ENCODE measurements around the gene SLMAP. TPM values are rescaled to one million over a fixed set of nuclear protein-coding genes. Genes with fewer than 3 reads are reported as not detected.

Gene SLMAP
- polyA plus RNA-seq, 1 of the 3 experiments (the other 2 are of a cell fraction): 10.5 TPM

DNA sequence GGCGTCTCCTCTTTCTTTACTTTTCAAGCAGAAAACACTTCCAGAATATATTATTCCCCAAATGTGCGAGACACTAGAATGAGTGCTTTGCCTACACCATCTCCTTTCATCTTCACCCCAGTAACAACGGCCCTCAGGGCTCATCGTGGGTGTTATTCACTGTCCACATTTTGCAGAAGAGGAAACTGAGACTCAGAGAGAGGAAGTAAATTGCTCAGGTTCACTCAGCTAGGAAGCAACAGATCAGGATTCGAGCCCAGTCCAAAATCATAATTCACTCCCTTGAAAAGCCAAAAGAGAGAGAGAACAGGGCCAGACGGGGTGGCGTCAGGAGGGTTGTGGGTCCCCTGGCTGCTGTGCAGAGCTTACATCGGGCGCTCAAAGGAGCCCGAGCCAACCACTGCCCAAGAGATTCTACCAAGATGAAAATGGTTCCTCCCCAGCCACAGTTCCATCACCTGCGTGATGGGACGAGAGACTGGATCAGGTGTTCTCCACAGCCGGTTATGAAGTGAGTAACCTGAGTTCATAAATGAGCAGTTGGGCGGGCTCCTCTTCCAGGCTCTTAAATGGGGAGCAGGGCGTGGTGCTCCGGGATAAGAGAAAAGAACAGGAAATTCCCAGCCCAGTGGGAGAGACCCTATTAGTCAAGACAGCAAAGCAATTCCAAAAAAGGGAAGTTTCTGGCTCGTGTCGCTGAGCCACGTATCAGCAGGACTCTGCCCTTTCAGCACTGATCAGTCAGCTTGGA lies 203.5 kb downstream of the SLMAP start:
- no peaks in the 10 kb centered on the region for H3F3A ChIP-seq (replicated peaks; ENCODE audit: insufficient read depth)
- ChIA-PET POLR2A (no interaction called here), CTCF (no interaction called here)
- no peak overlapping the region for H3K4me2 ChIP-seq
- DNase-seq: no peak
- H2AFZ ChIP-seq (ENCODE audit: low read depth): no peak overlapping the region
- no peaks in the 10 kb centered on the region for H4K20me1 ChIP-seq (ENCODE audit: insufficient read depth)
- H3K9me3 ChIP-seq: no peaks in the 10 kb centered on the region
- H3K4me3 ChIP-seq (ENCODE audit: low read depth in 2 of 2, low read length in 1 of 2): no peak overlapping the region
- H3K9me2 ChIP-seq: no peaks in the 10 kb centered on the region
- TF ChIP-seq SMC3 (IDR thresholded peaks at IDR 0.05; ENCODE audit: low read depth, low read length) (no peak), CTCF (IDR thresholded peaks at IDR 0.05) (no peak), YY1 (IDR thresholded peaks at IDR 0.05; ENCODE audit: low read depth) (no peak), TAF1 (IDR thresholded peaks at IDR 0.05; ENCODE audit: borderline replicate concordance, low read depth, low read length) (no peak), TCF12 (IDR thresholded peaks at IDR 0.05) (no peak), MXI1 (IDR thresholded peaks at IDR 0.05; ENCODE audit: low read depth, low read length) (no peak), SIN3A (IDR thresholded peaks at IDR 0.05; ENCODE audit: borderline replicate concordance, low read depth, low read length) (no peak), ELF1 (IDR thresholded peaks at IDR 0.05) (no peak), JUND (IDR thresholded peaks at IDR 0.05) (no peak), MEF2A (IDR thresholded peaks at IDR 0.05; ENCODE audit: borderline replicate concordance, low read depth) (no peak), RCOR1 (IDR thresholded peaks at IDR 0.05; ENCODE audit: low read length) (no peak), RFX5 (IDR thresholded peaks at IDR 0.05; ENCODE audit: low read length) (no peak), CHD2 (IDR thresholded peaks at IDR 0.05; ENCODE audit: low read length, partially characterized antibody) (no peak), FOSL2 (IDR thresholded peaks at IDR 0.05; ENCODE audit: borderline replicate concordance, low read depth) (no peak), POLR2AphosphoS5 (IDR thresholded peaks at IDR 0.05; ENCODE audit: low read depth, low read length) (no peak), RXRA (IDR thresholded peaks at IDR 0.05; ENCODE audit: borderline replicate concordance, low read depth) (no peak), IRF3 (IDR thresholded peaks at IDR 0.05; ENCODE audit: low read depth, low read length) (no peak)
- H3K27ac ChIP-seq (ENCODE audit: low read depth in 2 of 2, low read length in 1 of 2): no peak overlapping the region
- H3K36me3 ChIP-seq (replicated peaks in 1 of 2; ENCODE audit: control insufficient read depth in 1 of 2, insufficient read depth in 2 of 2, low read length in 1 of 2): no peaks in the 10 kb centered on the region
- H3K4me1 ChIP-seq (ENCODE audit: control insufficient read depth in 1 of 2, insufficient read depth in 2 of 2, low read depth in 1 of 2, low read length in 1 of 2): peaks cover 0 to 5% of the 10 kb centered on the region in 2 experiments; a peak in 1 of 4 replicates
- H3K9ac ChIP-seq: no peak overlapping the region
- H3K27me3 ChIP-seq (ENCODE audit: insufficient read depth): no peaks in the 10 kb centered on the region
- WGBS (ENCODE audit: low lambda C conversion rate): 88% methylated on average over 19 of the region's 19 CpGs
- no peaks in the 10 kb centered on the region for H3K79me2 ChIP-seq (ENCODE audit: insufficient read depth)

DNA sequence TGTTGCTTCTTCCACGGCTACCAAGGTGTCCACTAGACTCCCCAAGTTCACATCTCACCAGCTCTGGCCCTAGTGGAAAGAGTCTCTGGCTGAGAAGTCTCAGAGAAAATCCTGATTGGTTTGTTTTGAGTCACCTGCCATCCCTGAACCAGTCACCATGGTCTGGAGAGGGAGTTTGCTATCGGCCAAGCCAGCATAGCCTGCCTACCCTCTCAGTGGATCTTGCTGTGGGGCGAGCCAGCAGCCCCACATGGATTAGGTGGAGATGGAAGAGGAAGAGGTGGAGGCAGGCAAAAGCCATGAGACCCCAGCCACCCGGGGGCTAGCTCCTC lies 204.0 kb downstream of the SLMAP start:
- H3K4me1 ChIP-seq (ENCODE audit: control insufficient read depth in 1 of 2, insufficient read depth in 2 of 2, low read depth in 1 of 2, low read length in 1 of 2): peaks cover 0 to 5% of the 10 kb centered on the region in 2 experiments; a peak in 1 of 4 replicates
- no peaks in the 10 kb centered on the region for H3K9me3 ChIP-seq
- H3K9me2 ChIP-seq: no peaks in the 10 kb centered on the region
- no peaks in the 10 kb centered on the region for H3K36me3 ChIP-seq (replicated peaks in 1 of 2; ENCODE audit: control insufficient read depth in 1 of 2, insufficient read depth in 2 of 2, low read length in 1 of 2)
- H2AFZ ChIP-seq (ENCODE audit: low read depth): no peak overlapping the region
- no peaks in the 10 kb centered on the region for H3K27me3 ChIP-seq (ENCODE audit: insufficient read depth)
- no peaks in the 10 kb centered on the region for H3K79me2 ChIP-seq (ENCODE audit: insufficient read depth)
- 69% methylated on average over 2 of the region's 4 CpGs for WGBS (ENCODE audit: low lambda C conversion rate)
- ChIA-PET CTCF (no interaction called here), POLR2A (no interaction called here)
- H4K20me1 ChIP-seq (ENCODE audit: insufficient read depth): no peaks in the 10 kb centered on the region
- H3K9ac ChIP-seq: no peak overlapping the region
- no peak for TF ChIP-seq SMC3 (IDR thresholded peaks at IDR 0.05; ENCODE audit: low read depth, low read length)
- no peak for TF ChIP-seq GABPA (IDR thresholded peaks at IDR 0.05; ENCODE audit: low read depth)
- no peak for TF ChIP-seq MEF2A (IDR thresholded peaks at IDR 0.05; ENCODE audit: borderline replicate concordance, low read depth)
- TF ChIP-seq, protein P1, sequence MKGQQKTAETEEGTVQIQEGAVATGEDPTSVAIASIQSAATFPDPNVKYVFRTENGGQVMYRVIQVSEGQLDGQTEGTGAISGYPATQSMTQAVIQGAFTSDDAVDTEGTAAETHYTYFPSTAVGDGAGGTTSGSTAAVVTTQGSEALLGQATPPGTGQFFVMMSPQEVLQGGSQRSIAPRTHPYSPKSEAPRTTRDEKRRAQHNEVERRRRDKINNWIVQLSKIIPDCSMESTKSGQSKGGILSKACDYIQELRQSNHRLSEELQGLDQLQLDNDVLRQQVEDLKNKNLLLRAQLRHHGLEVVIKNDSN (IDR thresholded peaks at IDR 0.05; ENCODE audit: borderline replicate concordance, low read depth): no peak
- no peak for TF ChIP-seq SIN3A (IDR thresholded peaks at IDR 0.05; ENCODE audit: borderline replicate concordance, low read depth, low read length)
- no peak for TF ChIP-seq RCOR1 (IDR thresholded peaks at IDR 0.05; ENCODE audit: low read length)
- no peak for TF ChIP-seq RXRA (IDR thresholded peaks at IDR 0.05; ENCODE audit: borderline replicate concordance, low read depth)
- TF ChIP-seq, protein P2, sequence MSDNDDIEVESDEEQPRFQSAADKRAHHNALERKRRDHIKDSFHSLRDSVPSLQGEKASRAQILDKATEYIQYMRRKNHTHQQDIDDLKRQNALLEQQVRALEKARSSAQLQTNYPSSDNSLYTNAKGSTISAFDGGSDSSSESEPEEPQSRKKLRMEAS (IDR thresholded peaks at IDR 0.05; ENCODE audit: low read depth): no peak
- no peak for TF ChIP-seq TEAD4 (IDR thresholded peaks at IDR 0.05; ENCODE audit: borderline replicate concordance, insufficient read depth)
- TF ChIP-seq TCF12 (IDR thresholded peaks at IDR 0.05): no peak
- TF ChIP-seq CHD2 (IDR thresholded peaks at IDR 0.05; ENCODE audit: low read length, partially characterized antibody): no peak
- H3K27ac ChIP-seq (ENCODE audit: low read depth in 2 of 2, low read length in 1 of 2): no peak overlapping the region
- H3K4me2 ChIP-seq: no peak overlapping the region
- DNase-seq: no peak
- H3K4me3 ChIP-seq (ENCODE audit: low read depth in 2 of 2, low read length in 1 of 2): no peak overlapping the region
- no peaks in the 10 kb centered on the region for H3F3A ChIP-seq (replicated peaks; ENCODE audit: insufficient read depth)

Measured in SK-N-SH (cell line).